ENCODE measurements around the gene MTOR.
A peak's percentile ranks its signal among the peaks of the same experiment; 100 is the strongest.
"Not testable (repeated sequence)": the region's sequence is repeated elsewhere in the genome, so short reads cannot be mapped to it uniquely, and the experiment has no call there.

The MTOR gene

DNA sequence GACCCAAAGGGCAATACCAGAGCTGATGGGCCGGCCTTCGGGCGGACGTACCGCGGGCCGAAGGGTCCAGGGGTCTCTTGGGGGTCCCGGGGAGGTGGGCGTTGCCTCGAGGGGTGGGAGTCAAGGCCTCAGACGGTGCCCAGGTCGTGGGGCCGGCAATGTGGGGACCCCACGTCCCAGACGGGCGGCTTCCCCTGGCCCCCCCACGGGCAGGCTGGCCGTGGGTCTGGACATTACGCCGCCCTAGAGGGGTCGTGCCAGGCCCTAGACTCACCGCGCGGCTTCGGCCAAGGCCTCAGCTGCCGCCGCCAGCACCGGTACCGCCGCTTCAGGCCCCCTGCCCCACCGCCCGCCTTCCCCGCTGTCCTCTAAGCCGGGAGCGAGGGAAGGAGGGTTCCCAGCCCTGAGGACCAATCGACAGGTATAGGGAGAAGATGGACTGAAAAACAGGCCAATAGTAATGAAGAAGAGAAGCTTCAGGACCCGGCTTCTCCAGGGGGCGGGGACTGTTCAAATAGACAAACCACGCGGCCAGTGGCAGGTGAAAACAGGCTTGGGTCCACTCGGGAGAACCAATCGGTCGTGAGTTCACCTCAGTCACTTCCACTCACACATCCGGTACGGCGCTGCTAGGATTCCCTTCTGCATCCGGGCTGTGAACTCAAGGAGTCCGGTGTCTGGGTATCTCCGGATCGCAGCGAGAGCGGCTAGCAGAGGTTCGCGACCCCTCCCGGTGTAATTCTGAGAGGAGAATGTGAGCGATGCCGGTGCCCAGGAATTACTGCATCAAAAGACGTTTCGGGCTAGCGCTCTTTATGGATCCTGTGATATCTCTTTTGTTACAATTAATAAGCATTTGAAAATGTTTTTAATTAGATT, at the start of gene MTOR:
TSS of gene MTOR (minus strand) at position 381 of the 879 bp plus-strand sequence. CDS start 3,142 bp downstream, outside the sequence.
- peak; percentile 100 for DNase-seq (ENCODE audit: low spot score)

DNA sequence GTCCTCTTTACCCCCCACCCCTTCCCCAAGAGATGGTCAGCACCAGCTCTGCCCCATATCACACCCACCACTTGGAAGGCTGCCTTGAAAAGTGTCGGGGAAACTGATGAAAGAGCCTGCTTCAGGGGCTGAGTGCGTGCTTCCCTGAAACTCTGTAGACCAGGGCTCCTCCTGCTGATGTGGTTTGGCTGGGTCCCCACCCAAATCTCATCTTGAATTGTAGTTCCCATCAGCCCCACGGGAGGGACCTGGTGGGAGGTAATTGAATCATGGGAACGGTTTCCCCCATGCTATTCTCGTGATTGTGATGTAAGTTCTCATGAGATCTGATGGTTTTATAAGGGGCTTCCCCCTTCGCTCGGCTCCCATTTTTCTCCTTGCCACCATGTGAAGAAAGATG, 47.0 kb upstream of the MTOR start:
- no peak for DNase-seq (ENCODE audit: low spot score)

GRCh38 chr1:11308699-11309224, 46.4 kb upstream of the MTOR start:
- no peak for DNase-seq (ENCODE audit: low spot score)

DNA sequence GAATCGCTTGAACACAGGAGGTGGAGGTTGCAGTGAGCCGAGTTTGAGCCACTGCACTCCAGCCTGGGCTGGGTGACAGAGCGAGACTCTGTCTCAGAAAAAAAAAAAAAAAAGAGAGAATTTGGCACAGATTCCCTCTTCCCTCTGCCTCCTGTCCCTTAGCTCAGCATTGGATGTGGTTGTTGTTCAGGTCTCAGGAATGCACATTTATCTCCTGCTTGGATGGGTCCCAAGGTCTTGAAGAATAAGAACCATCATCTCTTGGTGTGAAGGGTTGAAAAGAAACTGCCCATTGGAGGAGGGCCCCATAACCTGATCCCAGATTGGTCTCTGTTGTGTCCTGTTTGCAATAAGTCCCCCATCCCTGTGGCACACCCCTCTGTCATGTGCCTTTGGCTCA, 45.5 kb upstream of the MTOR start:
- DNase-seq (ENCODE audit: low spot score), result no peak

GRCh38 chr1:11305516-11305915, 43.2 kb upstream of the MTOR start:
- DNase-seq (ENCODE audit: low spot score), result not testable (repeated sequence)

- no peak for DNase-seq (ENCODE audit: low spot score)
Measured at GRCh38 chr1:11302366-11302765, 40.0 kb upstream of the MTOR start.

GRCh38 chr1:11301601-11302000, 39.2 kb upstream of the MTOR start:
- DNase-seq (ENCODE audit: low spot score), result no peak

- DNase-seq (ENCODE audit: low spot score), result no peak
Measured at GRCh38 chr1:11299225-11299574, 36.8 kb upstream of the MTOR start.

GRCh38 chr1:11298390-11299224, 36.3 kb upstream of the MTOR start:
- DNase-seq (ENCODE audit: low spot score), result no peak

DNA sequence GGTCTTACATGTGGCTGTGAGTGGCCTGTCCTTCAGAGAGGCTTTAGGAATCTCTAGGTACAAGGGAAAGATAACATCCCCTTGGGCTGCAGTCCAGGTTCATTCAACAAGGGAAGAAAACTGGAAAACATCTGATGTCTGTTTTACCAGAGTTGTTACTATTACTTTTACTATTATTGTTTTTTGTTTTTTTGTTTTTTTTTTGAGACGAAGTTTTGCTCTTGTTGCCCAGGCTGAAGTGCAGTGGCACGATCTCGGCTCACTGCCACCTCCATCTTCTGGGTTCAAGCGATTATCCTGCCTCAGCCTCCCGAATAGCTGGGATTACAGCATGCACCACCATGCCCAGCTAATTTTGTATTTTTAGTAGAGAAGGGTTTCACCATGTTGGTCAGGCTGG, 35.4 kb upstream of the MTOR start:
- not testable (repeated sequence) for DNase-seq (ENCODE audit: low spot score)

- DNase-seq (ENCODE audit: low spot score), result no peak
Measured at GRCh38 chr1:11295905-11296304, 33.6 kb upstream of the MTOR start.

DNA sequence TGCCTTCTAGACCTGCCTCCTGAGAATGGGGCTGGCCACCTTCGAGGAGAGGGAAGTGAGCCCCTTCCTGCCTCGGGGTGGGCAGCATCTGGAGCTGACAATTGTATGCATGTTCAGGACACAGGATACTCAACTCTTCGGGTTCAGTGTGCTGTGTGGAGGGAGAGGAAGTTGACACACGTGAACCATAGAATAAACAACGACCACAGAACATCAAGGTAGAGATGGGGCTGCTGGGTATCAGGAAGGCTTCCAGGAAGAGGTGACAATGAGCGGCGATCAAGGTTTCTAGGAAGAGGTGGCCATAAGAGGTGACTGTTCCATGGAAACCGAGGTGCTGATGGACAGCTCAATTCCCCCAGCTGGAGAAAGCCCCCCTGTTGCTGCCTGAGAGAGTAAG, 32.6 kb upstream of the MTOR start:
- no peak for DNase-seq (ENCODE audit: low spot score)

DNA sequence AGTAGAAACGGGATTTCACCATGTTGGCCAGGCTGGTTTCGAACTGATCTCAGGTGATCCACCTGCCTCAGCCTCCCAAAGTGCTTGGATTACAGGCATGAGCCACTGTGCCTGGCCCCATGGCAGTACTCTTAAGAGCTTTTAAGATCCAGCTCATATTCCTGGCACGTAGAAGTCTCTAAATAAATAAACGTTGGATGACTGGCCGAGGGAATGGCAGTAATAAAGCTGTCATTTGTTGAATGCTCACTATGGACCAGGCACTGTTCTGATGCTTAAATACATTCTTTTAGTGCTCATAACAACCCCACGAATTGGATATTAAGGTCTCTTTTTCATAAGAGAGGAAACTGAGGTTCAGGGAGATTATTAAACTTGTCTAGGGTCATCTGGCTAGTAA, 31.5 kb upstream of the MTOR start:
- no peak for DNase-seq (ENCODE audit: low spot score)

DNA sequence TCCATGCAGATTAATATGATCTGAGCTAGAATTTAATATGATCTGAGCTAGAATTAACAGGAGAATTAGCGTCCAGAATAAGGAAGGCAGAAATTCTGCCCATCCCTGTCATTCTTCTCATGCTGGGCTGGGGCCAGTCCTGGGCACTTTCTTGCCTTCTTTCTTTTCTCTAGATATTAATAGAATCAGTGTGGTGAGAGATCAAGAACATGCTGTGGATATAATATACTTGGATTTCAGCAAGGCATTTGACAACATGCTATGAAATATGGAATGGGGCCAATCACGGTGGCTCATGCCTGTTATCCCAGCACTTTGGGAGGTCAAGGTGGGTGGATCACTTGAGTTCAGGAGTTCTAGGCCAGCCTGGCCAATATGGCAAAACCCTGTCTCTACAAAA, 28.7 kb upstream of the MTOR start:
- DNase-seq (ENCODE audit: low spot score), result no peak

DNA sequence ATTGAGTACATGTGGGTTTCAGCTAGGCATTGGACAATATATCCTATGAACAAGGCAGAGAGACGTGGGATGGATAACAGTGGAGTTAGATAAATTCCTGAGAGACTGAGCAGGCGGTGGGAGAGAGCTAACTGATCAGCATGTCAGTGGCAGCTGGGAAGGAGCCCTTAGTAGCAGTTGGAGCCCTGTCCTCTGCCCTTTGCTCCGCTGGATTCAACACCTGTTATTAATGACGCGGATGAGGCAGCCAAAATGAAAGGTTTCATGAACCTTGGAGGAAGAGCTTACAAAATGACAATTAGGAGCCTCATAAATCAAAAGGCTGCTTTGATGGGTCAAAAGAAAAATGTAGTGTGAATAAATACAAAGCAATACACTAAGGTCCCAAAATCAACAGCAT, 26.7 kb upstream of the MTOR start:
- DNase-seq (ENCODE audit: low spot score), result no peak

GRCh38 chr1:11286735-11287410, 24.5 kb upstream of the MTOR start:
- DNase-seq (ENCODE audit: low spot score), result no peak

GRCh38 chr1:11285883-11286734, 23.8 kb upstream of the MTOR start:
- no peak for DNase-seq (ENCODE audit: low spot score)

GRCh38 chr1:11284784-11285183, 22.4 kb upstream of the MTOR start:
- no peak for DNase-seq (ENCODE audit: low spot score)

DNA sequence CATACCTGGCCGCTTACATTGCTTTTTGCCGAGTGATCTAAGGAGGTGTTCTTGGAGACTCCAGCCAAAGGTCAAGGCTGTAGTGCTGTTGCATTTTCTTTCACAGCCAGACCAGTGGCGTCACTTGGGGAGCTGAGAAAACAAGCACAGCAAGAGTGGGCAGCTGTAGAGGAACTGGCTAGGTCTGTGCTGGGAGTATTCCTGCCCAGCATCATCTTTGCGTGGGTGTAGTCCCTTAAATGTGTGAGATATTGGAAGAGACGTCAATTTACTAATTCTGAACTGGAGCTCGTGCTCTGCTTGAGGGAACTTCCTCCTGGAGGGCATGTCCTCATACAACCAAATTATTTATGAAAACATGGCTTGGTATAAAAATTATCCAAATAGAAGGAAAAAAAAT, 20.8 kb upstream of the MTOR start:
- no peak for DNase-seq (ENCODE audit: low spot score)

- DNase-seq (ENCODE audit: low spot score), result no peak
Measured at GRCh38 chr1:11281518-11282331, 19.4 kb upstream of the MTOR start.

Data from activated CD4-positive, alpha-beta T cell treated with anti-CD3 and anti-CD28 coated beads, Interleukin-2, Interleukin-4, amounts not matched to agents 100 ng/mL and 50 ng/mL, durations not matched to agents 16 hours and 8 hours (primary cell).